GOT3 (cell line): ENCODE results near the gene TNRC6C.
"Not testable (repeated sequence)": the region's sequence is repeated elsewhere in the genome, so short reads cannot be mapped to it uniquely, and the experiment has no call there.

Source experiments
- DNase-seq: peaks from one replicate; lab custom pipeline; 2025; ENCODE audit warnings: mixed read lengths; lab: John Stamatoyannopoulos, UW

The TNRC6C gene

GRCh38 chr17:78138204-78139060, 179.9 kb downstream of the TNRC6C start:
- DNase-seq, result no peak

DNA sequence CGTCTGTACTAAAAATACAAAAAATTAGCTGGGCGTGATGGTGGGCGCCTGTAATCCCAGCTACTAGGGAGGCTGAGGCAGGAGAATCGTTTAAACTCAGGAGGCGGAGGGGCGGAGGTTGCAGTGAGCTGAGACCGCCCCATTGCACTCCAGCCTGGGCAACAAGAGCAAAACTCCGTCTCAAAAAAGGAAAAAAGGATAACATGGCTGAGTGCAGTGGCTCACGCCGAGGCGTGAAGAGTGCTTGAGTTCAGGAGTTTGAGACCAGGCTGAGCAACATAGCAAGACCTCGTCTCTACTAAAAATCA, 181.3 kb downstream of the TNRC6C start:
- DNase-seq, result not testable (repeated sequence)

DNA sequence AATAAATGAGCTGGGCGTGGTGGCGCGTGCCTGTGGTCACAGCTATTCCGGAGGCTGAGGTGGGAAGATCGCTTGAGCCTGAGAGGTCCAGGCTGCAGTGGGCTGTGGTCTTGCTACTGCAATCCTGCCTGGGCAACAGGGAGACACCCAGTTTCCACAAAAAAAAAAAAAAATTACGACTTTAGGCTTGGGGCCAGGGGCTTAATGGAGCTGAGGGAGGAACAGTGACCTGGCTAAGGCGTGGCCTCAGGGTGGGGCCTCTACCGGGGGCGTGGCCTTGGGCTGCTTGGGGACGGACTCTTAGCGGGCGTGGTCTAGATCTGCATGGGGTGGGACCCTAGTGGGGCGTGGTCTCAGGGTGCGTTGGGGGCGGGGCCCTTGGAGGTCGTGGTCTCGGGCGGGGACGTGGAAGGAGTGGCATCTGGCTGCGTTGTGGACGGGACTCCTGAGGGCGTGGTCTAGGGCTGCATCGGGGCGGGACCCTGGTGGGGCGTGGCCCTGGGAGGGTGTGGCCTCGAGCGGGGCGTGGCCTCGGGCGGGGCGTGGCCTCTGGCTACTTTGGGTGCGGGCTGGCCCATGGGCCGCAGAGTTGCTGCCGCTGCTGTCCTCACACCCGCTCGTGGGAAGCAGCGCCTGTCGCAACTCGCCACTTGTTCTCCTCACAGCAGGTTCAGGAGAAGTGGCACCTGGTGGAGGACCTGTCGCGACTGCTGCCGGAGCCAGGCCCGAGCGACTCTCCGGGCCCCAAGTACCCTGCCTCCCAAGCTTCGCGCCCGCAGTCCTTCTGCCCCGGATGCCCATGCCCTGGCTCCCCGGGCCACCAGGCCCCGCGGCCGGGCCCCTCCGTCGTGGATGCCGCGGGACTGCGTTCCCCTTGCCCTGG, 181.9 kb downstream of the TNRC6C start:
- DNase-seq, result no peak

GRCh38 chr17:78141437-78142118, 183.1 kb downstream of the TNRC6C start:
- DNase-seq, result no peak

DNA sequence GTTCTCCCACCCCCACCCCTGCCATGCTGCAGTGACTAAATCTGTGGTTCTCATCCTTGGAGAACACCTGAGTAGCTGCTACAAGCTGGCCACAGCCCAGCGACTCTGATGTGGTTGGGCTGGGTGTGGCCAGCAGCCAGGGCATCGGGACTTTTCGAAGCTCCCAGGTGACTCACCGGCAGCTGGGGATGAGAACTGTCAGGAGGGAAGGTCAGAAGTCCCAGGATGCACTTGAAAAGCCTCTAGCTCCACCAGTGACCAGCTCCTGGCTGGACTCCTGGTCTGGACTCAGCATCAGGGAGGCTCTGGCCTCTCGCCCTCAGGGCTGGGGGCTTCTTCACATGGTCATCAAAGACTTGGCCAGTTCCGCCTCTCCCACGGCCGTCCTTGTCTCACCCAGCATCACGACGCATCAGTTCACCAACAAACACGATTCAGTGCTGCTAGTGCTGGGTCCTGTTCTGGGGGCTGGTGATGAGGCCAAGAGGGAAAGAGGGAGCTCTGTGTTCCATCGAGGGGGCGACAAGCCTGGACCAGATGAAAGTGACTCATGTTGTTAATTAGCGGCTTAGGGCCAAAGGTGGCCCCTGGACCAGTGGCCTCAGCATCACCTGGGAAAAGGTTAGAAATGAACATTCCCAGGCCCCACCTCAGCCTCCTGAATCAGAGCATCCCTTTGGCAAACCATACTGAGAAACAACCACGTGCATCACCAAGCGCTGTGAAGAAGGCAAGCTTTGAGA, 183.8 kb downstream of the TNRC6C start:
- DNase-seq, result no peak

DNA sequence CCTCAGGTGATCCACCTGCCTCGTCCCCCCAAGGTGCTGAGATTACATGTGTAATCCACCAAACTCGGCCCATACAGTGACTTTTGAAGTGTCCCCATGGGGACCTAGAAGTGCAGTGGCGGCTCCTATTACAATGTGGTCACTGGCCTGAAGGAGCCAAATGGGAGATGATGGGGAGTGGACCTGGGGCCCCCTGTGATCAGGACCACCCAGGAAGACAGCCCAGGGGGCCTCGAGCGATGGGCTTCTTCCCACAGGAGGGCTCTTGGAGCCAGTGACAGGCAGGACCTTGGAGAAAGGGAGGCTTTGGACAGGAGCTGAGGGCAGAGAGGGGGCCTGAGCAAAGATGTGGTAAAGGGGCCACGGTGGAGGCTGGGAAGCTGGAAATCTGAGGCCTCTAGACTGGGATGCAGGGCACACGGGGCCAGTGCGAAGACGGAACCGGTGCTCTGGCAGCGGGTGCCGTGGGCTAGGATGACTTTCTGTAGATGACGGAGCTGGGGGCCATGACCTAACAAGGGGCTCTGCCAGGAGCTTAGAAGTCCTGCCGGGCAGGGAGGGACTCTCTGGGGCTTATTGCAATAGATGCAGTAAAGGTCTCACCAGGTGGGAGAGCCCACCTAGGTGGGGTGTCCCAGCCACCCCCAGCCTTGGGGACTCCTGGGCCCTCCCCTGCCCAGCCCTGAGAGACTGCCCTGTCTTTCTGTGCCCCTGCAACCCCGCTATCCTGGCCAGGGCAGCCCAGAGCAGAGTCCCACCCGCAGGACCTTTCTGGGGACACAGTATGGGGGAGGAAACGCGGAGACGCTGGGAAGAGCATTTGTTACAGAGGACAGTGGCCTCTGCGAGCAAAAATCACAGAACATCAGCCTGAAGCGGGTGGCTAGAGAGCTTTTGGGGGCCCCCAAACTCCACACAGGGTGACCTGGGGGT, 185.0 kb downstream of the TNRC6C start:
- no peak for DNase-seq

GRCh38 chr17:78144147-78144719, 185.7 kb downstream of the TNRC6C start:
- DNase-seq, result no peak

GRCh38 chr17:78144736-78145641, 186.5 kb downstream of the TNRC6C start:
- DNase-seq, result no peak

DNA sequence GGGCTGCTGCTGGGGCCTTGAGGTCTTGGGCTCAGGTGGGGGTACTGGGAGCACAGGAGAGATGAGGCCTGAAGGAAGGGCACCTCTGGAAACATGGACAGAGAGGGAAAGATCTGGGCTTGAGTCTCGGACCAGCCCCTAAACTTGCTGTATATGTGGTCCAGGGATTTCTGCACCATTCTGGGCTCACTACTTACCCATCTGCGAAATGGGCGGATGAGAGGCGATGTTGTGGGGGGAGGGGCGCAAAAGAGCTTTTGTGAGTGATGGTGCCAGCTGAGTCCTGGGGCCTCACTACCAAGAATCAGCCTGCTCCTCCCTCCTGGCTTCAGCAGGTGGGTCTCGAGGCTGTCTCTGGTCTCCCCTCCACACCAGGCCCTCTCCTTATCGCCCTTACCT, 188.0 kb downstream of the TNRC6C start:
- no peak for DNase-seq

GRCh38 chr17:78146881-78147280, 188.4 kb downstream of the TNRC6C start:
- no peak for DNase-seq

GRCh38 chr17:78147315-78147998, 189.0 kb downstream of the TNRC6C start:
- no peak for DNase-seq

- DNase-seq, result no peak
Observed at GRCh38 chr17:78148286-78149016, 189.9 kb downstream of the TNRC6C start.

- no peak for DNase-seq
Observed at GRCh38 chr17:78151514-78152008, 193.1 kb downstream of the TNRC6C start.

DNA sequence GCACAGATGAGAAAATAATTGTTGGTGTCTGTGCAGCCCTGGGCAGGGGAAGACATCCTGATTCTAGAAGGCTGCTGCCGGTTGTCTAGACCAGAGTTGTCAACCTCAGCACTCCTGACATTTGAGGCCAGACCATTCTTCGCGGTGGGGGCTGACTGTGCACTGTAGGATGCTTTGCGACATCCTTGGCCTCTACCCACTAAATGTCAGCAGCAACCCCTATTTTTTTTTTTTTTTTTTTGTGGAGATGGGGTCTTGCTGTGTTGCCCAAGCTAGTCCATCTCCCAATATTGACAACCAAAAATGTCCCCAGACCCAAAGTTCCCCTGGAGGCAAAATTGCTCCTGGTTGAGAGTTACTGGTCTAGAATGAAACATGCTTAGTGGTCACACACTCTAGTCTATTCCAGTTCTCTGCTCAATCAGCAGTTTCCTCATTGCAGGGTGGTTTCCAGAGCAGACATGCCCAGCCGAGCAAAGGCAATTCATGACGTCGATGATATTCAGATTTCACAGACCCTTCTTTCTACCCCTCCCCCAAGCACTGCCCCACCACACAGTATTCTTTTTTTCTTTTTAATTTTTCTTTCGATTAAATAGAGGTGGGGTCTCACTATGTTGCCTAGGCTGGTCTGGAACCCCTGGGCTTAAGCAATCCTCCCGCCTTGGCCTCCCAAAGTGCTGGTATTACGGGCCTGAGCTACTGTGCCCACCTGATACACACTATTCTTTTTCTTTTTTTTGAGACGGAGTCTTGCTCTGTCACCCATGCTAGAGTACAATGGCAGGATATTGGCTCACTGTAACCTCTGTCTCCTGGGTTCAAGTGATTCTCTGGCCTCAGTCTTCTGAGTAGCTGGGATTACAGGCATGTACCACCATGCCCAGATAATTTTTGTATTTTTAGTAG, 196.7 kb downstream of the TNRC6C start:
- no peak for DNase-seq
